Esophagus squamous epithelium (tissue), 4 donors: Measurements from ENCODE around the gene NDUFS1.

Experiments
- CTCF ChIP-seq, 6 experiments: fragments of 450-650 bp in 4 of 6; fragments of 200-600 bp in 2 of 6; sonication (generic) in 2 of 6; IDR thresholded peaks; one replicate each; pipeline ENCODE4 v1.5.1; 2016 to 2019; ENCODE audit warnings: antibody characterized with exemption in 6 of 6, mild to moderate bottlenecking in 4 of 6, moderate library complexity in 4 of 6
- POLR2A ChIP-seq, 4 donors: fragments of 450-650 bp; IDR thresholded peaks; one replicate each; pipeline ENCODE4 v1.6.1; 2017; ENCODE audit warnings: antibody characterized with exemption in 4 of 4, mild to moderate bottlenecking in 4 of 4, moderate library complexity in 3 of 4

GRCh38 chr2:206160125-206160806 is 1.0 kb upstream of the NDUFS1 start:
- TF ChIP-seq CTCF (IDR thresholded peaks at IDR 0.05) (peak in 1 of 6 experiments; percentile 4), POLR2A (IDR thresholded peaks at IDR 0.05) (no peak)
